Gastroesophageal sphincter (tissue), 3 donors: Measurements from ENCODE around the gene BAIAP2.

Source experiments
- CTCF ChIP-seq, 4 experiments: fragments of 200-600 bp in 2 of 4; fragments of 450-650 bp in 2 of 4; sonication (generic) in 1 of 4; IDR thresholded peaks; one replicate each; pipeline ENCODE4 v1.5.1; 2017 to 2019; ENCODE audit warnings: antibody characterized with exemption in 4 of 4, mild to moderate bottlenecking in 2 of 4, moderate library complexity in 2 of 4
- EP300 ChIP-seq: sonication (generic); formaldehyde crosslinking; IDR thresholded peaks from one replicate; pipeline ENCODE4 v1.6.1; 2017; ENCODE audit warnings: antibody characterized with exemption, mild to moderate bottlenecking
- POLR2A ChIP-seq, 2 donors: fragments of 450-650 bp; IDR thresholded peaks; one replicate each; pipeline ENCODE4 v1.6.1; 2017; ENCODE audit warnings: antibody characterized with exemption in 2 of 2, mild to moderate bottlenecking in 2 of 2, moderate library complexity in 1 of 2
- POLR2AphosphoS5 ChIP-seq: sonication (generic); formaldehyde crosslinking; IDR thresholded peaks from one replicate; pipeline ENCODE4 v1.6.1; 2017; ENCODE audit warnings: antibody characterized with exemption

- TF ChIP-seq CTCF (IDR thresholded peaks at IDR 0.05) (no peak), POLR2AphosphoS5 (no peak), POLR2A (IDR thresholded peaks at IDR 0.05) (no peak), EP300 (no peak)
These were observed 30.5 kb downstream of the BAIAP2 start for GRCh38 chr17:81065500-81065899.
